ENCODE data around the gene KIR2DL4. TPM values are rescaled to one million over a fixed set of nuclear protein-coding genes. Genes with fewer than 3 reads are reported as not detected.
"Not testable (repeated sequence)": the region's sequence is repeated elsewhere in the genome, so short reads cannot be mapped to it uniquely, and the experiment has no call there.

KIR2DL4 gene
- total RNA-seq, result not detected

GRCh38 chr19:54803410-54803809 is at the start of gene KIR2DL4:
Gene KIR2DL4, plus strand, starts transcription at chr19:54803610. Its CDS starts 42 bp downstream, at chr19:54803652.
- Histone ChIP-seq H3K27me3 (replicated peaks; ENCODE audit: insufficient read depth) (no peaks in the 10 kb centered on the region), H3K27ac (no peak within 1 kb of the TSS), H3K36me3 (no peaks in the 10 kb centered on the region), H3K9me3 (no peaks in the 10 kb centered on the region), H3K4me3 (no peak within 1 kb of the TSS), H3K4me1 (replicated peaks) (no peaks in the 10 kb centered on the region)
- TF ChIP-seq POLR2A (IDR thresholded peaks at IDR 0.05), result no peak
- TF ChIP-seq, protein P1, sequence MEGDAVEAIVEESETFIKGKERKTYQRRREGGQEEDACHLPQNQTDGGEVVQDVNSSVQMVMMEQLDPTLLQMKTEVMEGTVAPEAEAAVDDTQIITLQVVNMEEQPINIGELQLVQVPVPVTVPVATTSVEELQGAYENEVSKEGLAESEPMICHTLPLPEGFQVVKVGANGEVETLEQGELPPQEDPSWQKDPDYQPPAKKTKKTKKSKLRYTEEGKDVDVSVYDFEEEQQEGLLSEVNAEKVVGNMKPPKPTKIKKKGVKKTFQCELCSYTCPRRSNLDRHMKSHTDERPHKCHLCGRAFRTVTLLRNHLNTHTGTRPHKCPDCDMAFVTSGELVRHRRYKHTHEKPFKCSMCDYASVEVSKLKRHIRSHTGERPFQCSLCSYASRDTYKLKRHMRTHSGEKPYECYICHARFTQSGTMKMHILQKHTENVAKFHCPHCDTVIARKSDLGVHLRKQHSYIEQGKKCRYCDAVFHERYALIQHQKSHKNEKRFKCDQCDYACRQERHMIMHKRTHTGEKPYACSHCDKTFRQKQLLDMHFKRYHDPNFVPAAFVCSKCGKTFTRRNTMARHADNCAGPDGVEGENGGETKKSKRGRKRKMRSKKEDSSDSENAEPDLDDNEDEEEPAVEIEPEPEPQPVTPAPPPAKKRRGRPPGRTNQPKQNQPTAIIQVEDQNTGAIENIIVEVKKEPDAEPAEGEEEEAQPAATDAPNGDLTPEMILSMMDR (IDR thresholded peaks at IDR 0.05), result no peak
- no peak for TF ChIP-seq POLR2AphosphoS5 (IDR thresholded peaks at IDR 0.05)
- intact Hi-C loops (cut with DNase I), result no loop called here
- DNase-seq (ENCODE audit: low spot score), result no peak
- 83% methylated on average over 10 of the region's 10 CpGs for whole genome bisulfite sequencing

GRCh38 chr19:54756204-54757110 is 47.0 kb upstream of the KIR2DL4 start:
- 82% methylated on average over 11 of the region's 12 CpGs for WGBS
- H3K27ac ChIP-seq; H3K4me3 ChIP-seq; H3K36me3 ChIP-seq; H3K9me3 ChIP-seq; H3K4me1 ChIP-seq (replicated peaks); DNase-seq (ENCODE audit: low spot score); intact Hi-C loops (cut with DNase I); H3K27me3 ChIP-seq (replicated peaks; ENCODE audit: insufficient read depth): not testable (repeated sequence)

- 63% methylated on average over 6 of the region's 6 CpGs for WGBS
- H3K36me3 ChIP-seq; intact Hi-C loops (cut with DNase I); DNase-seq (ENCODE audit: low spot score); H3K4me1 ChIP-seq (replicated peaks); H3K9me3 ChIP-seq; H3K27me3 ChIP-seq (replicated peaks; ENCODE audit: insufficient read depth); H3K4me3 ChIP-seq; H3K27ac ChIP-seq: not testable (repeated sequence)
These were observed 44.8 kb upstream of the KIR2DL4 start for GRCh38 chr19:54758577-54758976.

- H3K4me3 ChIP-seq; H3K27me3 ChIP-seq (replicated peaks; ENCODE audit: insufficient read depth); DNase-seq (ENCODE audit: low spot score); intact Hi-C loops (cut with DNase I); H3K9me3 ChIP-seq; H3K4me1 ChIP-seq (replicated peaks); H3K36me3 ChIP-seq; H3K27ac ChIP-seq: not testable (repeated sequence)
- WGBS, result 68% methylated on average over 8 of the region's 8 CpGs
These were observed 39.2 kb upstream of the KIR2DL4 start for GRCh38 chr19:54764219-54764618.

GRCh38 chr19:54766464-54766863 is 36.9 kb upstream of the KIR2DL4 start:
- H3K27ac ChIP-seq; DNase-seq (ENCODE audit: low spot score); H3K4me3 ChIP-seq; intact Hi-C loops (cut with DNase I); H3K36me3 ChIP-seq; H3K9me3 ChIP-seq; H3K4me1 ChIP-seq (replicated peaks); H3K27me3 ChIP-seq (replicated peaks; ENCODE audit: insufficient read depth): not testable (repeated sequence)
- 78% methylated on average over 4 of the region's 4 CpGs for WGBS

- H3K27me3 ChIP-seq (replicated peaks; ENCODE audit: insufficient read depth); H3K9me3 ChIP-seq; H3K36me3 ChIP-seq; intact Hi-C loops (cut with DNase I); H3K27ac ChIP-seq; DNase-seq (ENCODE audit: low spot score); H3K4me3 ChIP-seq; H3K4me1 ChIP-seq (replicated peaks): not testable (repeated sequence)
- WGBS, result 92% methylated on average over 15 of the region's 15 CpGs
These were observed 33.8 kb upstream of the KIR2DL4 start, which contains the start of gene KIR2DL1 for GRCh38 chr19:54769646-54770045. Gene KIR2DL1, plus strand, starts transcription at chr19:54769793. Its CDS starts 58 bp downstream, at chr19:54769851.

DNA sequence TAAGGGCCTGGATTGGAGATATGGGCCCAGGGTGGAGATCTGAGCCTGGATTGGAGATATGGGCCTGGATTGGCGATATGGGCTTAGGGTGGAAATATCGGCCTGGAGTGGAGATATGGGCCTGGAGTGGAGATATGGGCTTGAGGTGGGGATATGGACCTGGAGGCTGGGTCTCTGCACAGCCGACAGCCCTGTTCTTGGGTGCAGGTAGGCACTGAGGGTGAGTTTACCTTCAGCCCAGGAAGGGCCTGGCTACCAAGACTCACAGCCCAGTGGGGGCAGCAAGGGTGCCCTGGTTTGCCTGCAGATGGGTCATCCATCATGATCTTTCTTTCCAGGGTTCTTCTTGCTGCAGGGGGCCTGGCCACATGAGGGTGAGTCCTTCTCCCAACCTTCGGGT is 32.9 kb upstream of the KIR2DL4 start:
- H3K27me3 ChIP-seq (replicated peaks; ENCODE audit: insufficient read depth); H3K9me3 ChIP-seq; H3K4me3 ChIP-seq; DNase-seq (ENCODE audit: low spot score); intact Hi-C loops (cut with DNase I); H3K36me3 ChIP-seq; H3K27ac ChIP-seq; H3K4me1 ChIP-seq (replicated peaks): not testable (repeated sequence)
- 88% methylated on average over 4 of the region's 4 CpGs for WGBS

GRCh38 chr19:54771018-54771960 is 32.1 kb upstream of the KIR2DL4 start:
- H3K27me3 ChIP-seq (replicated peaks; ENCODE audit: insufficient read depth); DNase-seq (ENCODE audit: low spot score); H3K4me3 ChIP-seq; H3K9me3 ChIP-seq; H3K36me3 ChIP-seq; intact Hi-C loops (cut with DNase I); H3K4me1 ChIP-seq (replicated peaks); H3K27ac ChIP-seq: not testable (repeated sequence)
- 76% methylated on average over 14 of the region's 15 CpGs for WGBS

DNA sequence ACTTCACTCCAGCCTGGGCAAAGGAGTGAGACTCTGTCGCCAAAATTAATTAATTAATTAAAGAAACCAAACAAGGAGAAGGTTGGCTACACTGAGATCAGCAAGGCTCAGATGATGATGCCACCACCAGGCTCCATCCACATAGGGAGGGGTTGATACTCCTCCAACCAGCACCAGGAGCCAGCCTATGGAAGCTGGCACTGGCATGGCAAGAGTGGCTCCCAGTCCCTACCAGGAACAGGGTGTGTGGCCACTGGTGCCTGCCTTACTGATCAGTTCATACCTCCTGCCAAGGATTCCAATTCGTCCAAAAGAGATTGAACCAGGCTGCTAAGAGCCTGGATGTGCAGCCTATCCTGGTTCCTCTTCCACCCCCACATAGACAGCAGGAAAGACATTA is 30.7 kb upstream of the KIR2DL4 start:
- 51% methylated on average over 2 of the region's 2 CpGs for WGBS
- intact Hi-C loops (cut with DNase I); DNase-seq (ENCODE audit: low spot score); H3K27me3 ChIP-seq (replicated peaks; ENCODE audit: insufficient read depth); H3K36me3 ChIP-seq; H3K27ac ChIP-seq; H3K9me3 ChIP-seq; H3K4me1 ChIP-seq (replicated peaks); H3K4me3 ChIP-seq: not testable (repeated sequence)

GRCh38 chr19:54775095-54775815 is 28.2 kb upstream of the KIR2DL4 start:
- WGBS, result 84% methylated on average over 12 of the region's 12 CpGs

More at GRCh38 chr19:54775095-54775815, 28.2 kb upstream of the KIR2DL4 start:
- H3K9me3 ChIP-seq; intact Hi-C loops (cut with DNase I); H3K27ac ChIP-seq; H3K4me3 ChIP-seq; DNase-seq (ENCODE audit: low spot score); H3K36me3 ChIP-seq; H3K27me3 ChIP-seq (replicated peaks; ENCODE audit: insufficient read depth); H3K4me1 ChIP-seq (replicated peaks): not testable (repeated sequence)
